ENCODE results near the gene ITGB3. TPM values are rescaled to one million over a fixed set of nuclear protein-coding genes. Genes with fewer than 3 reads are reported as not detected.

ITGB3 gene
- total RNA-seq, 4 donors from 2014 or later, result 48.6 to 61.5 (median 54.9) TPM

- H3K9me3 ChIP-seq, result peaks cover 0 to 7% (median 0%) of the 10 kb centered on the region in 4 donors
- WGBS, result 93% methylated on average over 4 of the region's 4 CpGs
- no peak for DNase-seq (ENCODE audit: extremely low spot score)
- peaks cover 27 to 47% (median 36%) of the 10 kb centered on the region in 4 donors for H3K36me3 ChIP-seq
- TF ChIP-seq POLR2AphosphoS5 (IDR thresholded peaks at IDR 0.05) (no peak), POLR2A (IDR thresholded peaks at IDR 0.05; ENCODE audit: low read depth) (no peak), CTCF (IDR thresholded peaks at IDR 0.05) (no peak), EP300 (IDR thresholded peaks at IDR 0.05) (no peak)
- intact Hi-C loops (cut with DNase I), result no loop called here
- peaks cover 8 to 50% (median 44%) of the 10 kb centered on the region in 4 donors for H3K4me1 ChIP-seq
- H3K27ac ChIP-seq (replicated peaks in 1 of 4), result peak overlapping the region; percentile 6 to 52 (median 42)
- H3K27me3 ChIP-seq, result no peaks in the 10 kb centered on the region
- H3K4me3 ChIP-seq, result no peak overlapping the region
Observed at GRCh38 chr17:47297661-47298400, 44.2 kb downstream of the ITGB3 start.

- peaks cover 25 to 51% (median 38%) of the 10 kb centered on the region in 4 donors for H3K36me3 ChIP-seq
- no peak for TF ChIP-seq EP300 (IDR thresholded peaks at IDR 0.05)
- no peak for TF ChIP-seq POLR2AphosphoS5 (IDR thresholded peaks at IDR 0.05)
- no peak for TF ChIP-seq CTCF (IDR thresholded peaks at IDR 0.05)
- no peak for TF ChIP-seq POLR2A (IDR thresholded peaks at IDR 0.05; ENCODE audit: low read depth)
- H3K4me3 ChIP-seq, result no peak overlapping the region
- H3K27ac ChIP-seq (replicated peaks in 1 of 4), result peak overlapping the region in 1 of 4 donors; percentile 10
- DNase-seq (ENCODE audit: extremely low spot score), result no peak
- WGBS, result 94% methylated on average over 6 of the region's 6 CpGs
- H3K9me3 ChIP-seq, result peaks cover 0 to 7% (median 0%) of the 10 kb centered on the region in 4 donors
- H3K27me3 ChIP-seq, result no peaks in the 10 kb centered on the region
- peaks cover 8 to 50% (median 41%) of the 10 kb centered on the region in 4 donors for H3K4me1 ChIP-seq
- intact Hi-C loops (cut with DNase I), result no loop called here
Observed at GRCh38 chr17:47298712-47299111, 45.1 kb downstream of the ITGB3 start.

- Histone ChIP-seq H3K36me3 (peaks cover 25 to 57% (median 41%) of the 10 kb centered on the region in 4 donors), H3K27me3 (no peaks in the 10 kb centered on the region), H3K4me1 (peaks cover 8 to 45% (median 35%) of the 10 kb centered on the region in 4 donors), H3K4me3 (no peak overlapping the region), H3K9me3 (peaks cover 0 to 7% (median 0%) of the 10 kb centered on the region in 4 donors), H3K27ac (replicated peaks in 1 of 4) (no peak overlapping the region)
- TF ChIP-seq POLR2AphosphoS5 (IDR thresholded peaks at IDR 0.05), result no peak
- 86% methylated on average over 7 of the region's 13 CpGs for WGBS
- no peak for DNase-seq (ENCODE audit: extremely low spot score)
- intact Hi-C loops (cut with DNase I), result no loop called here
Observed at GRCh38 chr17:47299239-47299910, 45.7 kb downstream of the ITGB3 start.

- Histone ChIP-seq H3K9me3 (peaks cover 0 to 7% (median 0%) of the 10 kb centered on the region in 4 donors), H3K27ac (replicated peaks in 1 of 4) (no peak overlapping the region), H3K36me3 (peaks cover 25 to 58% (median 41%) of the 10 kb centered on the region in 4 donors), H3K27me3 (no peaks in the 10 kb centered on the region), H3K4me1 (peaks cover 6 to 44% (median 34%) of the 10 kb centered on the region in 4 donors), H3K4me3 (no peak overlapping the region)
- intact Hi-C loops (cut with DNase I), result no loop called here
- DNase-seq (ENCODE audit: extremely low spot score), result no peak
- 89% methylated on average over 1 of the region's 1 CpG for WGBS
- TF ChIP-seq POLR2AphosphoS5 (IDR thresholded peaks at IDR 0.05), result no peak
Observed at GRCh38 chr17:47300718-47301117, 47.1 kb downstream of the ITGB3 start.

- peaks cover 25 to 58% (median 41%) of the 10 kb centered on the region in 4 donors for H3K36me3 ChIP-seq
- intact Hi-C loops (cut with DNase I), result no loop called here
- TF ChIP-seq EP300 (IDR thresholded peaks at IDR 0.05) (no peak), POLR2AphosphoS5 (IDR thresholded peaks at IDR 0.05) (no peak), POLR2A (IDR thresholded peaks at IDR 0.05; ENCODE audit: low read depth) (no peak), CTCF (IDR thresholded peaks at IDR 0.05) (no peak)
Observed at GRCh38 chr17:47301161-47301560, 47.5 kb downstream of the ITGB3 start.

More at GRCh38 chr17:47301161-47301560, 47.5 kb downstream of the ITGB3 start:
- H3K9me3 ChIP-seq, result peaks cover 0 to 7% (median 0%) of the 10 kb centered on the region in 4 donors
- H3K4me1 ChIP-seq, result peaks cover 6 to 45% (median 35%) of the 10 kb centered on the region in 4 donors
- H3K4me3 ChIP-seq, result no peak overlapping the region
- WGBS, result 90% methylated on average over 3 of the region's 3 CpGs
- no peak for DNase-seq (ENCODE audit: extremely low spot score)
- H3K27me3 ChIP-seq, result no peaks in the 10 kb centered on the region
- no peak overlapping the region for H3K27ac ChIP-seq (replicated peaks in 1 of 4)

All from esophagus muscularis mucosa (tissue), 4 donors.